ENCODE data around the gene C4orf50. TPM values are rescaled to one million over a fixed set of nuclear protein-coding genes. Genes with fewer than 3 reads are reported as not detected.

C4orf50 gene
- total RNA-seq, 1 donor: not detected

DNA sequence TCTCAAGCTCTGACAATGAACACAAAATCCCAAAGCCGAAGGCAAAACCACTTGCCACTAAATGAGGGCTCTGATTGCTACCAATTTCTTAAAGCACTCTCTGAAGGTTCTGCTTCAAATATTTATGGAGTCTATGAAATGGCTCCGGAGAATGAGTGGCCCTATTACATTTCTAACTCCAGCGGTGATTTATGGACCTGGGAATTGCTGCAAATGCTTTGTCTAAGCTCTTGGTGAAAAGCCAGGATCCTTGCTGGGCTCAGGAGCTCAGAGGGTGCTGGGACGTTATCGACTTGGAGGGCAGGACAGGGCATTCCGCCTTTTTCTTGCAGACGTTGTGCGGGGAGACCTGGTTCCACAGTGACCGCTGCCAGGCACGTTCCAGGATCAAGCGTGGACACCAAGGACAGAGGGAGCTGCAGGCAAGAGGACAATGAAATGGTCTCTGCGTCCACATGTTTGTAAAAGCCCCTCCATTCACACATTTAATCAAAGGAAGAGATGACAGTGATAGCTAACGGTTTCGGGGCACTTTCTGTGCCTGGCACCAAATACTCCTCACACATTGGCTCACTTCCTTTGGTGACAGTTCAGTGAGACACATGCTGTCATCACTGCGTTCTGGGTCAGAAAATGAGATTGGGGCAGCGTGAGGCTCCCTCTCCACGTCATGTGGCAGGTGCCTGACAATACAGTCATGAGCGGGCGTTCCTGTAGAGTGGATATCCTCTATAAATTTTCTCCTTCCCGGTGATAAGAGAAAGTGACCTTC is 58.8 kb downstream of the C4orf50 start:
- no peak overlapping the region for H3K4me3 ChIP-seq (ENCODE audit: low read depth, low read length)
- no peak for DNase-seq (ENCODE audit: low read depth)
- TF ChIP-seq, protein P1, sequence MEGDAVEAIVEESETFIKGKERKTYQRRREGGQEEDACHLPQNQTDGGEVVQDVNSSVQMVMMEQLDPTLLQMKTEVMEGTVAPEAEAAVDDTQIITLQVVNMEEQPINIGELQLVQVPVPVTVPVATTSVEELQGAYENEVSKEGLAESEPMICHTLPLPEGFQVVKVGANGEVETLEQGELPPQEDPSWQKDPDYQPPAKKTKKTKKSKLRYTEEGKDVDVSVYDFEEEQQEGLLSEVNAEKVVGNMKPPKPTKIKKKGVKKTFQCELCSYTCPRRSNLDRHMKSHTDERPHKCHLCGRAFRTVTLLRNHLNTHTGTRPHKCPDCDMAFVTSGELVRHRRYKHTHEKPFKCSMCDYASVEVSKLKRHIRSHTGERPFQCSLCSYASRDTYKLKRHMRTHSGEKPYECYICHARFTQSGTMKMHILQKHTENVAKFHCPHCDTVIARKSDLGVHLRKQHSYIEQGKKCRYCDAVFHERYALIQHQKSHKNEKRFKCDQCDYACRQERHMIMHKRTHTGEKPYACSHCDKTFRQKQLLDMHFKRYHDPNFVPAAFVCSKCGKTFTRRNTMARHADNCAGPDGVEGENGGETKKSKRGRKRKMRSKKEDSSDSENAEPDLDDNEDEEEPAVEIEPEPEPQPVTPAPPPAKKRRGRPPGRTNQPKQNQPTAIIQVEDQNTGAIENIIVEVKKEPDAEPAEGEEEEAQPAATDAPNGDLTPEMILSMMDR (IDR thresholded peaks at IDR 0.05; ENCODE audit: insufficient read depth, low read depth, low read length): no peak

DNA sequence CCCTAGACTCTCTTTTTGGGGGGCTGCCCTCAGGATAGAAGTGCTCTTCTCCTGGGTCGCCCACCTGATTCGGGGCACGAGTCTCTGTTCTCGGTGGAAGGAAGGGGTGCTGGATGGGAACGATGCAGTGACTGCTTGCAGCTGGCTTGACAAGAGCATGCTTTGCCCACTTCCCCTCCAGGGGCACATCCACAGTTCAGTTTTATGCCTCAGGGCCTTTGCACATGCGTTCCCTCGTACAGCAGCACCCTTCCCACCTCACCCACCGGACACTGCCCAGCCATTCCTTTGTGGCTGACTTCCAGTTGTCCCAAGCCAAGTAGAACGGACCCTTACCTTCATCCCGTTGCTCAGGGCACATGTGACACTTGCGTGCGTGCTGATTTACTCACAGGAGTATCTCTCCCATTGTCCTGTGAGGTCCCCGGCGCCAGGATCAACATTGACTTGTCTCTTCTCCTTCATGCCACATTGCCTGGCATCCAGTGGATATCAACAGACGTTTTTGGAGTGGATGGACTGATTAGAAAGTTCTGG is 60.0 kb downstream of the C4orf50 start:
- DNase-seq (ENCODE audit: low read depth): no peak

GRCh38 chr4:5957076-5957475 is 61.2 kb downstream of the C4orf50 start:
- TF ChIP-seq, protein P1 (IDR thresholded peaks at IDR 0.05; ENCODE audit: insufficient read depth, low read depth, low read length): no peak
- H3K4me3 ChIP-seq (ENCODE audit: low read depth, low read length): no peak overlapping the region
- no peak for DNase-seq (ENCODE audit: low read depth)

More for the DNA sequence above, 60.0 kb downstream of the C4orf50 start:
- TF ChIP-seq, protein P1 (IDR thresholded peaks at IDR 0.05; ENCODE audit: insufficient read depth, low read depth, low read length): no peak
- H3K4me3 ChIP-seq (ENCODE audit: low read depth, low read length): no peak overlapping the region

DNA sequence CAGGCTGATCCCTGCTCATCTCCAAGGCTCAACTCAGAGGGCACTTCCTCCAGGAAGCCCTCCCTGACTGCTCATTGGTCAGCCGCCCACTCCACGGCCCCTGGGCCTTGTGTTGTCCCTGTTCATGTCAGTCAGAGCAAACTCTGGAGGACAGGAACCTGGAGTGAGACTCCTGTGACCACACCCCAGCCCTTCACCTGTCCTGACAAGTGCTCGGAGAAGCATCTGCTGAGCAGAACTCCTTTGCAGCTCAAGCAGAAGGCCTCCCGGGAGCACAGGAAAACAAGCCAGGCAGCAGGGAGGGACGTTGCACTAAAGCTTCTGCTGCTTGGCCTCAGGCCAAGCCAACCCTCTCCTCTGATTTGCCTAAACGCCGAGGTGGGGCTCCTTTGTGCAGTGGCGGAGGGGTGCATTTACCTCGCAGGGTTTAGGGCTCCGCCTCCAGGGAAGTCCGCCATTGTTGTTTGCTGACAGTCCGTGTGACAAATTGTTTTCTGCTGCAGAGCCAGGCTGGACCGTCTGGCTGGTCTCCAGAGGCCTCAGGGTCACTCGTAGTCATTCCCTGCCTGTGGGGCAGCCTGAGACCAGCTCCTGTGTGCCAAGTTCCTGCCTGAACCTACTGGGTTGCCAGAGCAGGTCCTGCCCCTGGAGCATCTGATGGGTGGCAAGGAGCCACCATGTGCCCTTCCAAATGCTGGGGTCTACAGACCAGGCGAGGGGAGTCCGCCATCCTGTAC is 61.8 kb downstream of the C4orf50 start:
- DNase-seq (ENCODE audit: low read depth): no peak
- H3K4me3 ChIP-seq (ENCODE audit: low read depth, low read length): no peak overlapping the region
- TF ChIP-seq, protein P1 (IDR thresholded peaks at IDR 0.05; ENCODE audit: insufficient read depth, low read depth, low read length): no peak

- TF ChIP-seq, protein P1 (IDR thresholded peaks at IDR 0.05; ENCODE audit: insufficient read depth, low read depth, low read length): no peak
- H3K4me3 ChIP-seq (ENCODE audit: low read depth, low read length): no peak overlapping the region
- DNase-seq (ENCODE audit: low read depth): no peak
Measured at GRCh38 chr4:5955856-5956255, 62.4 kb downstream of the C4orf50 start.

GRCh38 chr4:5955201-5955821 is 62.9 kb downstream of the C4orf50 start:
- DNase-seq (ENCODE audit: low read depth): no peak

More at GRCh38 chr4:5955201-5955821, 62.9 kb downstream of the C4orf50 start:
- TF ChIP-seq, protein P1 (IDR thresholded peaks at IDR 0.05; ENCODE audit: insufficient read depth, low read depth, low read length): no peak
- H3K4me3 ChIP-seq (ENCODE audit: low read depth, low read length): no peak overlapping the region
